Measurements from ENCODE around the gene ZNF784. TPM values are rescaled to one million over a fixed set of nuclear protein-coding genes. Genes with fewer than 3 reads are reported as not detected.

The ZNF784 gene
- total and polyA plus RNA-seq, 2 of the 13 experiments (the other 11 are each of a cell fraction or from before 2014, with no cell fraction given) = 4.1 to 4.2 TPM

GRCh38 chr19:55599842-55600661 is 24.3 kb downstream of the ZNF784 start, which contains the start of gene ZNF524 (continued):
- TF ChIP-seq ARID4A (CRISPR knock-in tag; IDR thresholded peaks at IDR 0.05; ENCODE audit: borderline replicate concordance) (0 out of 2 replicates have a peak, but pooled peaks have one; percentile 4), ZNF530 (CRISPR knock-in tag; IDR thresholded peaks at IDR 0.05; ENCODE audit: low read depth) (no peak), NFYC (CRISPR knock-in tag; IDR thresholded peaks at IDR 0.05) (peak; percentile 61), KLF16 (CRISPR knock-in tag; IDR thresholded peaks at IDR 0.05) (peak in 1 of 2 experiments; percentile 14; a peak in 1 of 4 replicates), ZFP90 (CRISPR knock-in tag; IDR thresholded peaks at IDR 0.05; ENCODE audit: borderline replicate concordance) (peak; percentile 10; the same call in 1 of the 2 replicates), ZNF337 (CRISPR knock-in tag; IDR thresholded peaks at IDR 0.05; ENCODE audit: borderline replicate concordance, low read depth) (no peak), ZC3H13 (CRISPR knock-in tag; IDR thresholded peaks at IDR 0.05) (peak; percentile 0; the same call in 1 of the 2 replicates), SRSF9 (IDR thresholded peaks at IDR 0.05; ENCODE audit: borderline replicate concordance, insufficient read depth, low read depth, low read length, poor library complexity, severe bottlenecking) (no peak), ZNF329 (CRISPR knock-in tag; IDR thresholded peaks at IDR 0.05; ENCODE audit: low read depth) (no peak), REST (IDR thresholded peaks at IDR 0.05; ENCODE audit: borderline replicate concordance in 1 of 2, low read depth in 1 of 2, low read length in 2 of 2) (no peak), YEATS2 (CRISPR knock-in tag; IDR thresholded peaks at IDR 0.05; ENCODE audit: borderline replicate concordance) (no peak; the same call in none of the 2 replicates), RAD21 (CRISPR knock-in tag; IDR thresholded peaks at IDR 0.05) (peak; percentile 30; the same call in 1 of the 2 replicates), ZMAT3 (CRISPR knock-in tag; conservative IDR thresholded peaks at IDR 0.05) (no peak; the same call in 1 of the 2 replicates), RNF2 (conservative IDR thresholded peaks at IDR 0.05; ENCODE audit: low read depth) (0 out of 2 replicates have a peak, but pooled peaks have one; percentile 18), ZNF691 (CRISPR knock-in tag; IDR thresholded peaks at IDR 0.05; ENCODE audit: borderline replicate concordance, low read depth) (no peak), NFKB2 (CRISPR knock-in tag; IDR thresholded peaks at IDR 0.05; ENCODE audit: borderline replicate concordance) (0 out of 2 replicates have a peak, but pooled peaks have one; percentile 34), KDM2A (CRISPR knock-in tag; IDR thresholded peaks at IDR 0.05; ENCODE audit: borderline replicate concordance, low read depth) (peak; percentile 56; the same call in 1 of the 2 replicates), POLR2A (IDR thresholded peaks at IDR 0.05; ENCODE audit: insufficient read depth in 1 of 2, low read depth in 2 of 2, low read length in 2 of 2) (peak; percentile 10 to 50; a peak in 3 of 4 replicates), ZBTB42 (CRISPR knock-in tag; IDR thresholded peaks at IDR 0.05) (no peak), WIZ (CRISPR knock-in tag; IDR thresholded peaks at IDR 0.05) (0 out of 2 replicates have a peak, but pooled peaks have one; percentile 29)

Measured in HepG2 (cell line).